ENCODE measurements around the gene CLIP2.

CLIP2 gene

DNA sequence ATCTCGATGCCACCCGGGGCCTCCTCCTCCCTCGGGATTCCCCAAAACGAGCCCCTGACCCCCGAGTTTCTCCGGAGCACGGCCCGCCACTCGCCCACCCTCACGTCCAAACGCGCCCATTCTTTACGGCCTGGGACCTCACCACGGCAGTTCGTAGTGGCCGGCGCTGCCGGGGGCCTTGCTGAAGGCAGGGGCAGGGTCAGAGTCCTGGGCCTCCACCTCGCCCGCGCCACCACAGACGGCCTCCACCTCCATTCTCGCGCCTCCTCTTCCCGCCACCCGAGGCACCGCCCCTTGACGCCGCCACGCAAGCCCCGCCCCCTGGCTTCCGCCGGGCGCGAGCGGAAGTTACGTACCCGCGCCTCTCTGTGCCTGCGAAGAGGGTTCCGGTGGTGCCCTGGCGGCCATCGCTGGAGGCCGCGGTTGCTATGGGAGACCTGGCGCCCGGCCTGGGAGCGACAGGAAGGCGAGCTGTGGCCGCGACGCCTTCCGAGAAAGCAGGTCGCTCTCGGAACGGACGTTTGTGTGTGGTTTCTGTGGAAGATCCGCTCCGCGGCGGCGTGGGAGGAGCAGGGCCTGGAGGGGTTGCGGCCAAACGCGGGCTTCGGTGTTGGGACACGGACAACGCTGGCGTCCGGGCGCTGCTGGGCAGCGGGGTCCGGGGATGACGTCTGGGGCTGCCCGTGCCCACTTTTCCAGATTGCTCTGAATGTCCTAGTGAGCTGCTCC, 34.9 kb upstream of the CLIP2 start, which contains the start of gene RFC2 (continued):
- TF ChIP-seq ZNF148 (tag by site-specific recombination; IDR thresholded peaks at IDR 0.05; ENCODE audit: borderline replicate concordance) (no peak), ZNF48 (tag by site-specific recombination; IDR thresholded peaks at IDR 0.05) (no peak), ZNF473 (tag by site-specific recombination; IDR thresholded peaks at IDR 0.05) (no peak), ZBTB8A (tag by site-specific recombination; IDR thresholded peaks at IDR 0.05) (peak; percentile 94), ZNF629 (tag by site-specific recombination; IDR thresholded peaks at IDR 0.05) (peak; percentile 79), ZNF335 (tag by site-specific recombination; conservative IDR thresholded peaks at IDR 0.05) (peak; percentile 85), ZNF366 (tag by site-specific recombination; conservative IDR thresholded peaks at IDR 0.05) (peak; percentile 48), ZNF391 (tag by site-specific recombination; IDR thresholded peaks at IDR 0.05; ENCODE audit: borderline replicate concordance, low read depth) (peak; percentile 74; the same call in 1 of the 2 replicates), YY1 (tag by site-specific recombination; IDR thresholded peaks at IDR 0.05) (peak; percentile 83), ZNF521 (tag by site-specific recombination; IDR thresholded peaks at IDR 0.05) (no peak), ZNF692 (tag by site-specific recombination; IDR thresholded peaks at IDR 0.05) (peak; percentile 56; the same call in 1 of the 2 replicates), ZNF558 (tag by site-specific recombination; IDR thresholded peaks at IDR 0.05) (no peak), ZBTB1 (tag by site-specific recombination; IDR thresholded peaks at IDR 0.05) (no peak), ZNF623 (tag by site-specific recombination; IDR thresholded peaks at IDR 0.05) (no peak), ZNF292 (tag by site-specific recombination; IDR thresholded peaks at IDR 0.05; ENCODE audit: borderline replicate concordance, low read depth) (no peak), ZNF121 (tag by site-specific recombination; IDR thresholded peaks at IDR 0.05) (0 out of 2 replicates have a peak, but pooled peaks have one; percentile 38), ZNF747 (tag by site-specific recombination; IDR thresholded peaks at IDR 0.05) (no peak), ZNF585B (tag by site-specific recombination; IDR thresholded peaks at IDR 0.05) (no peak), ZNF146 (tag by site-specific recombination; IDR thresholded peaks at IDR 0.05) (0 out of 2 replicates have a peak, but pooled peaks have one; percentile 34), ZNF768 (tag by site-specific recombination; IDR thresholded peaks at IDR 0.05) (no peak), ZNF280C (tag by site-specific recombination; IDR thresholded peaks at IDR 0.05) (no peak), ZNF114 (tag by site-specific recombination; IDR thresholded peaks at IDR 0.05) (no peak), ZNF221 (tag by site-specific recombination; IDR thresholded peaks at IDR 0.05; ENCODE audit: borderline replicate concordance) (no peak), ZNF660 (tag by site-specific recombination; IDR thresholded peaks at IDR 0.05) (no peak; the same call in 1 of the 2 replicates)
- TF ChIP-seq, protein P1, sequence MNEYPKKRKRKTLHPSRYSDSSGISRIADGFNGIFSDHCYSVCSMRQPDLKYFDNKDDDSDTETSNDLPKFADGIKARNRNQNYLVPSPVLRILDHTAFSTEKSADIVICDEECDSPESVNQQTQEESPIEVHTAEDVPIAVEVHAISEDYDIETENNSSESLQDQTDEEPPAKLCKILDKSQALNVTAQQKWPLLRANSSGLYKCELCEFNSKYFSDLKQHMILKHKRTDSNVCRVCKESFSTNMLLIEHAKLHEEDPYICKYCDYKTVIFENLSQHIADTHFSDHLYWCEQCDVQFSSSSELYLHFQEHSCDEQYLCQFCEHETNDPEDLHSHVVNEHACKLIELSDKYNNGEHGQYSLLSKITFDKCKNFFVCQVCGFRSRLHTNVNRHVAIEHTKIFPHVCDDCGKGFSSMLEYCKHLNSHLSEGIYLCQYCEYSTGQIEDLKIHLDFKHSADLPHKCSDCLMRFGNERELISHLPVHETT (tag by site-specific recombination; IDR thresholded peaks at IDR 0.05) = peak; percentile 83
- TF ChIP-seq, protein P2, sequence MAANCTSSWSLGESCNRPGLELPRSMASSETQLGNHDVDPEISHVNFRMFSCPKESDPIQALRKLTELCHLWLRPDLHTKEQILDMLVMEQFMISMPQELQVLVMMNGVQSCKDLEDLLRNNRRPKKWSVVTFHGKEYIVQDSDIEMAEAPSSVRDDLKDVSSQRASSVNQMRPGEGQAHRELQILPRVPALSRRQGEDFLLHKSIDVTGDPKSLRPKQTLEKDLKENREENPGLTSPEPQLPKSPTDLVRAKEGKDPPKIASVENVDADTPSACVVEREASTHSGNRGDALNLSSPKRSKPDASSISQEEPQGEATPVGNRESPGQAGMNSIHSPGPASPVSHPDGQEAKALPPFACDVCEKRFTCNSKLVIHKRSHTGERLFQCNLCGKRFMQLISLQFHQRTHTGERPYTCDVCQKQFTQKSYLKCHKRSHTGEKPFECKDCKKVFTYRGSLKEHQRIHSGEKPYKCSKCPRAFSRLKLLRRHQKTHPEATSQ (tag by site-specific recombination; IDR thresholded peaks at IDR 0.05) = peak; percentile 17; the same call in 1 of the 2 replicates
- TF ChIP-seq, protein P3, sequence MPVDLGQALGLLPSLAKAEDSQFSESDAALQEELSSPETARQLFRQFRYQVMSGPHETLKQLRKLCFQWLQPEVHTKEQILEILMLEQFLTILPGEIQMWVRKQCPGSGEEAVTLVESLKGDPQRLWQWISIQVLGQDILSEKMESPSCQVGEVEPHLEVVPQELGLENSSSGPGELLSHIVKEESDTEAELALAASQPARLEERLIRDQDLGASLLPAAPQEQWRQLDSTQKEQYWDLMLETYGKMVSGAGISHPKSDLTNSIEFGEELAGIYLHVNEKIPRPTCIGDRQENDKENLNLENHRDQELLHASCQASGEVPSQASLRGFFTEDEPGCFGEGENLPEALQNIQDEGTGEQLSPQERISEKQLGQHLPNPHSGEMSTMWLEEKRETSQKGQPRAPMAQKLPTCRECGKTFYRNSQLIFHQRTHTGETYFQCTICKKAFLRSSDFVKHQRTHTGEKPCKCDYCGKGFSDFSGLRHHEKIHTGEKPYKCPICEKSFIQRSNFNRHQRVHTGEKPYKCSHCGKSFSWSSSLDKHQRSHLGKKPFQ (tag by site-specific recombination; IDR thresholded peaks at IDR 0.05) = no peak
- TF ChIP-seq, protein P4, sequence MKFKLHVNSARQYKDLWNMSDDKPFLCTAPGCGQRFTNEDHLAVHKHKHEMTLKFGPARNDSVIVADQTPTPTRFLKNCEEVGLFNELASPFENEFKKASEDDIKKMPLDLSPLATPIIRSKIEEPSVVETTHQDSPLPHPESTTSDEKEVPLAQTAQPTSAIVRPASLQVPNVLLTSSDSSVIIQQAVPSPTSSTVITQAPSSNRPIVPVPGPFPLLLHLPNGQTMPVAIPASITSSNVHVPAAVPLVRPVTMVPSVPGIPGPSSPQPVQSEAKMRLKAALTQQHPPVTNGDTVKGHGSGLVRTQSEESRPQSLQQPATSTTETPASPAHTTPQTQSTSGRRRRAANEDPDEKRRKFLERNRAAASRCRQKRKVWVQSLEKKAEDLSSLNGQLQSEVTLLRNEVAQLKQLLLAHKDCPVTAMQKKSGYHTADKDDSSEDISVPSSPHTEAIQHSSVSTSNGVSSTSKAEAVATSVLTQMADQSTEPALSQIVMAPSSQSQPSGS (tag by site-specific recombination; IDR thresholded peaks at IDR 0.05; ENCODE audit: low read depth) = no peak

All from HEK293 (cell line).